ENCODE results near the gene IPCEF1. TPM values are rescaled to one million over a fixed set of nuclear protein-coding genes. Genes with fewer than 3 reads are reported as not detected.
"Not testable (repeated sequence)": the region's sequence is repeated elsewhere in the genome, so short reads cannot be mapped to it uniquely, and the experiment has no call there.

Gene IPCEF1
- total RNA-seq, 3 donors from 2014 or later = 1.8 to 3.4 (median 2.3) TPM

DNA sequence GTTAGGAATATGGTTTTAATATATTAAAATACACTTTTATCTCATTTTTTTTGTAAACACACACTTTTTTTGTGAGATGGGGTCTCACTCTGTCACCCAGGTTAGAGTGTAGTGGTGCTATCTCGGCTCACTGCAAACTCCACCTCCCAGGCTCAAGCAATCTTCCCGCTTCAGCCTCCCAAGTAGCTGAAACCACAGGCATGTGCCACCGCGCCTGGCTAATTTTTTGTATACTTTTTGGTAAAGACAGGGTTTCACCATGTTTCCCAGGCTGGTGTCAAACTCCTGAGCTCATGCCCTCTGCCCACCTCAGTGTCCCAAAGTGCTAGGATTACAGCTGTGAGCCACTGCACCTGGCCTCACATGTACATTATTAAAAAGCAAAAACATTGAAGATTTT, 10.8 kb downstream of the IPCEF1 start:
- TF ChIP-seq, protein P1, sequence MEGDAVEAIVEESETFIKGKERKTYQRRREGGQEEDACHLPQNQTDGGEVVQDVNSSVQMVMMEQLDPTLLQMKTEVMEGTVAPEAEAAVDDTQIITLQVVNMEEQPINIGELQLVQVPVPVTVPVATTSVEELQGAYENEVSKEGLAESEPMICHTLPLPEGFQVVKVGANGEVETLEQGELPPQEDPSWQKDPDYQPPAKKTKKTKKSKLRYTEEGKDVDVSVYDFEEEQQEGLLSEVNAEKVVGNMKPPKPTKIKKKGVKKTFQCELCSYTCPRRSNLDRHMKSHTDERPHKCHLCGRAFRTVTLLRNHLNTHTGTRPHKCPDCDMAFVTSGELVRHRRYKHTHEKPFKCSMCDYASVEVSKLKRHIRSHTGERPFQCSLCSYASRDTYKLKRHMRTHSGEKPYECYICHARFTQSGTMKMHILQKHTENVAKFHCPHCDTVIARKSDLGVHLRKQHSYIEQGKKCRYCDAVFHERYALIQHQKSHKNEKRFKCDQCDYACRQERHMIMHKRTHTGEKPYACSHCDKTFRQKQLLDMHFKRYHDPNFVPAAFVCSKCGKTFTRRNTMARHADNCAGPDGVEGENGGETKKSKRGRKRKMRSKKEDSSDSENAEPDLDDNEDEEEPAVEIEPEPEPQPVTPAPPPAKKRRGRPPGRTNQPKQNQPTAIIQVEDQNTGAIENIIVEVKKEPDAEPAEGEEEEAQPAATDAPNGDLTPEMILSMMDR (IDR thresholded peaks at IDR 0.05) = no peak
- Histone ChIP-seq H3K4me3 (no peak overlapping the region), H3K4me1 (ENCODE audit: low read depth) (peaks cover 5% of the 10 kb centered on the region), H3K9me3 (no peaks in the 10 kb centered on the region), H3K36me3 (ENCODE audit: low read depth) (no peaks in the 10 kb centered on the region)
- DNase-seq (no peak), ATAC-seq (no peak)
- intact Hi-C loops (cut with DNase I, micrococcal nuclease) = no loop called here

- Histone ChIP-seq H3K9me3 (no peaks in the 10 kb centered on the region), H3K4me1 (ENCODE audit: low read depth) (peaks cover 5% of the 10 kb centered on the region), H3K4me3 (no peak overlapping the region), H3K36me3 (ENCODE audit: low read depth) (no peaks in the 10 kb centered on the region)
- peak; percentile 79 to 85 (median 82) for DNase-seq
- ATAC-seq = peak; percentile 95
- intact Hi-C loops (cut with DNase I, micrococcal nuclease) = no loop called here
- TF ChIP-seq, protein P1 (IDR thresholded peaks at IDR 0.05) = peak; percentile 34
These were observed 12.9 kb downstream of the IPCEF1 start for GRCh38 chr6:154343473-154344308.

DNA sequence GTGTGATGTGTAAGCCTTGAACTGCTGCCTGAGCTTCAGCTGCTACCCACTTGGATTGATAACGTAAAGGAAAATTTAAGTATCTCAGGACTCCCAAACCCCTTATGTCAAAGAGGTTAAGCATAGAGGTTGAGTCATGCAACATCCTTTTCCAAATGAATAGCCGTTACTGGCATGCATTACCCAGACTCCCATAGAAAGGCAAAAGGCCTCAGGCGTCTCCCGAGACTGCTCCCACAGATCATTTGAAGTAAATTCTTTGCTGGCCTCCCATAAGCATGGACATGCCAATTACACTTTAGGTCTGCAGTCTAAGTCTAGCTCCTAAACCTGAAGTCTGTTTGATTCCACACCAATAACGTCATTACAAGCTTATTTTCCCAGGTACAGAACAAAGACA, 14.7 kb downstream of the IPCEF1 start:
- ATAC-seq (no peak), DNase-seq (no peak)
- intact Hi-C loops (cut with DNase I, micrococcal nuclease) = no loop called here

DNA sequence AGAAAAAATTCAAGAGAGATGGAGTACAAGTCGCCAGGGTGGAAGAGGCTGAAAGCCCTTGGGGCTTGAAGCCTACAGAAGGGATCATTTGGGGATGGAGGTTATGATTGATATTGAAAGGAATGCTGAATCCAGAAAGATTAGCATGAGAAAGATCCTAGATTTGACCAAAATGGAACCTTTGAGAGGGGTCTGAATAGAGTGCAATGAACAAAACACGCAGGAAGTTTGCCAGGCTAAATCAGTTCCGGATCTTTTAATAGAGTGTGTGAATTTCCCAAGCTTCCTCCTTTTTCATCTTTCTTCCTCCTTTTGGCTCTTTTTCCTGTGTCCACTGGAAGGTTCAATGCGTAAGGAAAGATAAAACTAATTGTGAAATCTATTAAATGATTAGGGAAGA, 15.3 kb downstream of the IPCEF1 start:
- ATAC-seq = no peak
- TF ChIP-seq, protein P1 (IDR thresholded peaks at IDR 0.05) = no peak
- DNase-seq = no peak
- H3K9me3 ChIP-seq = no peaks in the 10 kb centered on the region
- intact Hi-C loops (cut with DNase I, micrococcal nuclease) = no loop called here
- no peak overlapping the region for H3K4me3 ChIP-seq
- H3K4me1 ChIP-seq (ENCODE audit: low read depth) = peaks cover 5% of the 10 kb centered on the region
- no peaks in the 10 kb centered on the region for H3K36me3 ChIP-seq (ENCODE audit: low read depth)

More for the DNA sequence above, 14.7 kb downstream of the IPCEF1 start:
- Histone ChIP-seq H3K9me3 (no peaks in the 10 kb centered on the region), H3K36me3 (ENCODE audit: low read depth) (no peaks in the 10 kb centered on the region), H3K4me3 (no peak overlapping the region), H3K4me1 (ENCODE audit: low read depth) (peaks cover 5% of the 10 kb centered on the region)
- TF ChIP-seq, protein P1 (IDR thresholded peaks at IDR 0.05) = no peak

GRCh38 chr6:154337406-154338005, 19.1 kb downstream of the IPCEF1 start:
- intact Hi-C loops (cut with DNase I, micrococcal nuclease) = no loop called here
- TF ChIP-seq, protein P1 (IDR thresholded peaks at IDR 0.05) = no peak
- no peak for ATAC-seq
- H3K4me3 ChIP-seq = no peak overlapping the region
- H3K4me1 ChIP-seq (ENCODE audit: low read depth) = no peaks in the 10 kb centered on the region
- no peaks in the 10 kb centered on the region for H3K36me3 ChIP-seq (ENCODE audit: low read depth)
- H3K9me3 ChIP-seq = no peaks in the 10 kb centered on the region
- no peak for DNase-seq

GRCh38 chr6:154334147-154334546, 22.5 kb downstream of the IPCEF1 start:
- ATAC-seq; DNase-seq; intact Hi-C loops (cut with DNase I, micrococcal nuclease); H3K36me3 ChIP-seq (ENCODE audit: low read depth); H3K9me3 ChIP-seq; H3K4me1 ChIP-seq (ENCODE audit: low read depth); H3K4me3 ChIP-seq: not testable (repeated sequence)
